HG02943 (cell line): ENCODE data around the gene GAL3ST3.
"Not testable (repeated sequence)": the region's sequence is repeated elsewhere in the genome, so short reads cannot be mapped to it uniquely, and the experiment has no call there.

Experiments used
- ATAC-seq: cut with Tn5 transposase; IDR thresholded peaks from one replicate; pipeline ENCODE4 v1.9.1; 2021; ENCODE audit warnings: mild to moderate bottlenecking, low read depth, moderate library complexity; ENCODE audit not compliant: unreplicated experiment

Gene GAL3ST3

GRCh38 chr11:66015936-66016792 is 32.8 kb downstream of the GAL3ST3 start:
- ATAC-seq = no peak

DNA sequence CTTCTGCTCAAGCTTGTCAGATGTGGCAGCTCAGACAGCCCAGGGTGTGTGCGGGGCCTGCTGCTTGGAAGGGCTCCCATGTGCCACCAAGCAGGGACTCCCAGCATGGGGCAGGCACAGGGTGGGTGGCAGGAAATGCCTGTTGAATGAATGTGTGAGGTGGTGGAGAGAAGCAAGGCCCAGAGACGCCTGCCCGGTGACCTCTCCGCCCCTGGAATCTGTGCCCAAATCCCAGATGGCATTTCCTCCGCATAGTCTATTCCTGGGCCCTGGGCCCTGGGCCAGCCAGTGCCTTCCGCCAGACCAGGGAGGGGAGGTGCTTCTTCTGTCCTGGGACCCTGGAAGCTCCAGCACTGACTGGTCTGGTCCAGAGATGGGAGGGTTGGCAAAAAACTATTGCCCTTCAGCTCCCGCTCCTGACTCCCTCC is 33.5 kb downstream of the GAL3ST3 start:
- ATAC-seq = no peak

- no peak for ATAC-seq
Observed at GRCh38 chr11:66014804-66015453, 34.0 kb downstream of the GAL3ST3 start.

GRCh38 chr11:66013762-66014100 is 35.2 kb downstream of the GAL3ST3 start:
- no peak for ATAC-seq

GRCh38 chr11:66012946-66013761 is 35.8 kb downstream of the GAL3ST3 start:
- ATAC-seq = no peak

GRCh38 chr11:66012371-66012945 is 36.5 kb downstream of the GAL3ST3 start:
- ATAC-seq = no peak

DNA sequence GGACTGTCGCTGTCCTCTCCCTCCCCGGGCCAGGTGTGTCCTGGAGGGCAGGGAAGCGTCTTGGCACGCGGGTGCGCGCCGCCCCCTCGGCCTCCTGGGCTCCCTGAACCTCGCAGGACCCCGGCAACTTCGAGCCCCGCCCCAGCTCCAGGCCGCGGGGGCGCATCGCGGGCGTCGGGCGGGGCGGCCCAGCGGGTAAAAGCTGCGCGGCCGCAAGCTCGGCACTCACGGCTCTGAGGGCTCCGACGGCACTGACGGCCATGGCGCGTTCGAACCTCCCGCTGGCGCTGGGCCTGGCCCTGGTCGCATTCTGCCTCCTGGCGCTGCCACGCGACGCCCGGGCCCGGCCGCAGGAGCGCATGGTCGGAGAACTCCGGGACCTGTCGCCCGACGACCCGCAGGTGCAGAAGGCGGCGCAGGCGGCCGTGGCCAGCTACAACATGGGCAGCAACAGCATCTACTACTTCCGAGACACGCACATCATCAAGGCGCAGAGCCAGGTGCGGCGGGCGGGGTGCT is 37.1 kb downstream of the GAL3ST3 start, which contains the start of gene CST6:
Gene CST6 (plus strand): TSS at position 224 of the 519 bp plus-strand sequence. CDS start 37 bp downstream, at position 261.
- no peak for ATAC-seq

DNA sequence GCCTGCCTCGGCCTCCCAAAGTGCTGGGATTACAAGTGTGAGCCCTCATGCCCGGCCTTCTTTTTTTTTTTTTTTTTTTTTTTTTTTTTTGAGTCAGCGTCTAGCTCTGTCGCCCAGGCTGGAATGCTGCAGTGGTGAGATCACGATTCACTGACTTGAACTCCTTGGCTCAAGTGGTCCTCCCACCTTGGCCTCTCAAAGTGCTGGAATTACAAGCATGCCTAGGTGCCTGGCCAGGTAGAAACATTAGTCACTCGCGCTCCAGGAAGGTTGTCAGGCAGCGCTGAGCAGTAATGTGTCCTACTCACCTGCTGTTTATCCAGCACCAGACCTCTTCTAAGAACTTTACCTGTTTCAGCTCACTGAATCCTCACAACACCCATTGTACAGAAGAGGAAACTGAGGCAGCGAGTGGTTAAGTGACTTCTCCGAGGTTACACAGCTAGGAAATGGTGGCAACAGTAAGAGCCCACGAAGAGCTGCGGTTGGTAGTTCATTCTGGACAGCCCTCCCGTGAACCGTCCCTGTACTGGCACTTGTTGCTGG is 37.6 kb downstream of the GAL3ST3 start:
- no peak for ATAC-seq

- ATAC-seq = not testable (repeated sequence)
Observed at GRCh38 chr11:66010036-66010435, 38.9 kb downstream of the GAL3ST3 start.

GRCh38 chr11:66008468-66009101 is 40.4 kb downstream of the GAL3ST3 start:
- no peak for ATAC-seq

DNA sequence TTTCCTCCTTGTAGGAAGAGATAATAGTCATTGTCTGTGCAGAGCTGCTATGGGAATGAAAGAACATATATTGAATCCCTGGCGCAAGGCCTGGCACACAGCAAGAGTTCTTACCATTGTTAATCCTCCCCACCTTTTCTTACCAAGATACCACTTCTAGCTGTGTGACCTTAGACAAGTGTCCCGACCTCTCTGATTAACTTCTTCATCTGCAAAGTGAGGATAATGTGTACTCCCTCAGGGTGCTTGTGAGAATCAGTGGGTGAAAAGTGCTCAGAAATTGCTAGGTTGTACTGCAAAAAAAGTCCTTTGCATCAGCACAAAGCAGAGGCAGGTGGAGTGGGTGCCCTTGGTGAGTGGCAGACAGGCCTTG is 40.9 kb downstream of the GAL3ST3 start:
- no peak for ATAC-seq

DNA sequence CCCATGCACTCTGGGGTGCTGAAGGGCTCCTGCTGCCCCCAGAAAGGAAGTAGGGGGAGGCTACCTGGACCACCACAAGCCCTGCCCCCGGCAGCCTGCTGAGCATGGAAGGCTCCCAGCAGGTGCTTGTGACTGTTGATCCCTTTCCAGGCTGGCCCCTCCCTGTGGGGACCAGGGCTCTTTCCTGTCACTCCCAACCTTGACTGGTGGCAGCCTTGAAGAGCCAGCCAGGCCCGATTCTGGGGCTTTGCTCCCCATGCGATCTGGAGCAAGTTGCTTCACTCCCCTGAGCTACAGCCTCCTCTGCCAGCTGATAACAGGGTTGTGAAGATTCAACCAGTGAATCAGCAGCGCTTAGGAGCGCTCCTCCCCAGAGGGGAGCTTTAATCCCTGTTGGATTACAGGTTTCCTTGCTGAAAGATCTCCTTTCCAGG is 41.7 kb downstream of the GAL3ST3 start:
- ATAC-seq = no peak

DNA sequence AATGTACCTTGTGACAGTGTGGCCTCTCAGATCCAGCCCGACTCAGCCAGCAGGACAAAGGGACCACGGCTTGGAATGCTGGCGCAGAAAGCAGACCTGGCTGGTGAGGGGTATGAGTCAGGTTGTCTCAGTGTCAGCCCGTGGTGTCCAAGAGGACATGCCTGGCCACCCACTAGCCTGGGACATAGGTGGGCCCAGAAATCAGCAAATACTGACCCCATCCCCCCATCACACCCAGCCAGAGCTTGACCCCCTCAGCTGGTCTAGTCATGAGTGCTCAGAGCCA is 42.1 kb downstream of the GAL3ST3 start:
- no peak for ATAC-seq

- no peak for ATAC-seq
Observed at GRCh38 chr11:66006134-66006890, 42.6 kb downstream of the GAL3ST3 start.

GRCh38 chr11:66004186-66004585 is 44.8 kb downstream of the GAL3ST3 start:
- ATAC-seq = no peak

GRCh38 chr11:66003291-66003690 is 45.7 kb downstream of the GAL3ST3 start:
- no peak for ATAC-seq

- peak; percentile 39 for ATAC-seq
Observed at GRCh38 chr11:66002648-66003225, 46.2 kb downstream of the GAL3ST3 start.

- ATAC-seq = peak; percentile 81
Observed at GRCh38 chr11:66001942-66002647, 46.9 kb downstream of the GAL3ST3 start, which contains the start of the genes BANF1 and EIF1AD. Gene BANF1, plus strand, starts transcription at chr11:66002503. Its CDS starts 748 bp downstream, at chr11:66003251. Gene EIF1AD, minus strand, starts transcription at chr11:66002157. Its CDS starts 1,768 bp downstream, at chr11:66000389.
